GM12878 (cell line): ENCODE results near the gene CFAP57. TPM values are rescaled to one million over a fixed set of nuclear protein-coding genes. Genes with fewer than 3 reads are reported as not detected.

Source experiments
- ATAC-seq: fragments of 200-7000 bp; cut with Tn5 transposase; 3 replicates; pipeline ENCODE4 v1.9.1; 2020; ENCODE audit warnings: mild to moderate bottlenecking, moderate library complexity
- BruUV-seq: library from RNA; stranded (reverse); fragments of 400-500 nt; replicated peaks from 2 replicates; lab custom pipeline; 2021; lab: Mats Ljungman, UMichigan
- CTCF ChIA-PET: fragments of 300-600 bp; sonication (Branson Sonifier 250); formaldehyde crosslinking; extraction: SDS; loops from one replicate; lab custom pipeline; 2021; ENCODE audit warnings: inconsistent platforms; lab: Yijun Ruan, JAX
- POLR2A ChIA-PET: fragments of 350-600 bp; formaldehyde crosslinking; extraction: SDS; loops from one replicate; lab custom pipeline; 2021; ENCODE audit warnings: inconsistent platforms; lab: Charles Lee
- RAD21 ChIA-PET: fragments of 300-600 bp; sonication (Branson Sonifier 250); formaldehyde crosslinking; loops from one replicate; lab custom pipeline; 2023; ENCODE audit warnings: antibody characterized with exemption; ENCODE audit not compliant: unreplicated experiment; lab: Charles Lee
- SMC1A ChIA-PET: fragments of 300-600 bp; sonication (Branson Sonifier 250); formaldehyde crosslinking; loops from one replicate; lab custom pipeline; 2023; ENCODE audit not compliant: unreplicated experiment, uncharacterized antibody; lab: Charles Lee
- DNase-seq: peaks from one replicate; pipeline ENCODE4 v3.0.0-alpha.2; 2011; ENCODE audit warnings: low read depth, low spot score
- FAIRE-seq: peaks from 3 replicates; lab custom pipeline; 2011; peaks lifted over from hg19 to GRCh38; lab: Jason Lieb, UNC
- H2AFZ ChIP-seq: 2 replicates; pipeline ENCODE4 v1.6.0; 2011; ENCODE audit warnings: low read depth, low read length, control low read depth; ENCODE audit not compliant: control insufficient read depth
- H3K27ac ChIP-seq: 2 replicates; pipeline ENCODE4 v1.5.1; 2011; ENCODE audit warnings: control low read depth; ENCODE audit not compliant: control insufficient read depth, insufficient read depth
- H3K27me3 ChIP-seq, 2 experiments: replicated peaks in 1 of 2; 2 replicates each; pipeline versions ENCODE4 v1.6.0 to v1.6.1; 2011; ENCODE audit warnings: low read length in 1 of 2; ENCODE audit not compliant: control insufficient read depth in 2 of 2, insufficient read depth in 2 of 2
- H3K36me3 ChIP-seq, 2 experiments: 2 replicates each; pipeline ENCODE4 v1.5.1; 2011; ENCODE audit warnings: low read length in 1 of 2; ENCODE audit not compliant: control insufficient read depth in 2 of 2, insufficient read depth in 2 of 2
- H3K4me1 ChIP-seq: 2 replicates; pipeline ENCODE4 v1.6.1; 2011; ENCODE audit warnings: mild to moderate bottlenecking, low read length, moderate library complexity, mixed read lengths; ENCODE audit not compliant: control insufficient read depth, insufficient read depth
- H3K4me2 ChIP-seq: 2 replicates; pipeline ENCODE4 v1.6.0; 2011; ENCODE audit warnings: control low read depth; ENCODE audit not compliant: control insufficient read depth, insufficient read depth
- H3K4me3 ChIP-seq: fragments of 200-600 bp; sonication (generic); 2 replicates; pipeline ENCODE4 v1.5.1; 2016
- H3K79me2 ChIP-seq: 2 replicates; pipeline ENCODE4 v1.6.0; 2011; ENCODE audit warnings: low read length; ENCODE audit not compliant: control insufficient read depth, insufficient read depth
- H3K9ac ChIP-seq: 2 replicates; pipeline ENCODE4 v1.8.0; 2011; ENCODE audit warnings: low read length, control low read depth, mixed read lengths; ENCODE audit not compliant: control insufficient read depth, insufficient read depth
- H3K9me3 ChIP-seq: replicated peaks from 3 replicates; pipeline ENCODE4 v1.5.1; 2011; ENCODE audit warnings: mild to moderate bottlenecking, low read length; ENCODE audit not compliant: control insufficient read depth, insufficient read depth
- H4K20me1 ChIP-seq: 2 replicates; pipeline ENCODE4 v1.6.0; 2011; ENCODE audit not compliant: control insufficient read depth, insufficient read depth
- BCL11A ChIP-seq: IDR thresholded peaks from 2 replicates; pipeline ENCODE4 v1.6.1; 2011; ENCODE audit warnings: low read depth, low read length
- CHD1 ChIP-seq: IDR thresholded peaks from 2 replicates; pipeline ENCODE4 v1.6.1; 2012; ENCODE audit warnings: low read depth, low read length, improper control_type of control experiment
- MXI1 ChIP-seq: fragments of 150-350 bp; IDR thresholded peaks from 2 replicates; pipeline ENCODE4 v1.6.1; 2011; ENCODE audit warnings: low read depth, mild to moderate bottlenecking, inconsistent platforms, low read length, improper control_type of control experiment
- MYC ChIP-seq: IDR thresholded peaks from 2 replicates; pipeline ENCODE4 v1.6.1; 2011; ENCODE audit warnings: mild to moderate bottlenecking, low read length, moderate library complexity, inconsistent platforms; ENCODE audit not compliant: insufficient read depth, insufficient replicate concordance, insufficient read length, severe bottlenecking
- NR2F1 ChIP-seq: fragments of 450-650 bp; conservative IDR thresholded peaks from 2 replicates; pipeline ENCODE4 v1.6.1; 2017; ENCODE audit warnings: mild to moderate bottlenecking
- SMC3 ChIP-seq: IDR thresholded peaks from 2 replicates; pipeline ENCODE4 v1.6.1; 2011; ENCODE audit warnings: low read length, improper control_type of control experiment, borderline replicate concordance
- ZZZ3 ChIP-seq: IDR thresholded peaks from 2 replicates; pipeline ENCODE4 v1.6.1; 2011; ENCODE audit warnings: low read depth; ENCODE audit not compliant: control insufficient read depth, insufficient read length
- WGBS: methylation state at CpG from one replicate; pipeline ENCODE4 v1.1.6; 2016; ENCODE audit warnings: low lambda C conversion rate; ENCODE audit not compliant: insufficient replicate concordance, insufficient coverage; ENCODE audit errors: missing lambda C conversion rate; 5-methylcytosine and 5-hydroxymethylcytosine counted together
- in situ Hi-C: fragments of 300-500 bp; cut with MboI; formaldehyde crosslinking; loops from 9 replicates; pipeline ENCODE4 v1.14.3; 2018; ENCODE audit warnings: mixed read lengths
- intact Hi-C: fragments of 100-400 bp; cut with micrococcal nuclease; formaldehyde crosslinking; loops from one replicate; pipeline ENCODE4 v1.14.2; 2022; ENCODE audit not compliant: unreplicated experiment
- polyA plus RNA-seq, 11 experiments: library from polyadenylated mRNA; depleted of rRNA in 4 of 11; unstranded in 6 of 11; stranded (reverse) in 5 of 11; fragments of >200 nt; fragmentation: Nextera tagmentation in 4 of 11; fragmentation: Illumina TruSeq in 1 of 11; extraction: Ambion mirVana in 4 of 11; extraction: Trizol in 1 of 11; gene quantifications; 1 replicate in 1 of 11; 2 replicates in 10 of 11; pipeline versions ENCODE4 v1.2.1 to v1.2.3, GENCODE V29; 2011 to 2016; ENCODE audit warnings: inconsistent platforms in 2 of 11, missing spikeins in 2 of 11, low read depth in 1 of 11
- total RNA-seq, 4 experiments: library from RNA; depleted of rRNA in 3 of 4; stranded (reverse); fragments of >200 nt in 3 of 4; fragmentation: Illumina TruSeq in 1 of 4; extraction: Trizol in 1 of 4; gene quantifications; 2 replicates each; pipeline versions ENCODE4 v1.2.1 to v1.2.3, GENCODE V29; 2013 to 2021
- TF ChIP-seq, protein P1 (sequence below): fragments of 450-650 bp; IDR thresholded peaks from 2 replicates; pipeline ENCODE4 v1.6.1; 2017; ENCODE audit warnings: mild to moderate bottlenecking, moderate library complexity

Gene CFAP57
- total and polyA plus RNA-seq, 10 of the 15 experiments (the other 5 are each of a cell fraction or from before 2014, with no cell fraction given), result 0.45 to 4.8 (median 1.3) TPM

DNA sequence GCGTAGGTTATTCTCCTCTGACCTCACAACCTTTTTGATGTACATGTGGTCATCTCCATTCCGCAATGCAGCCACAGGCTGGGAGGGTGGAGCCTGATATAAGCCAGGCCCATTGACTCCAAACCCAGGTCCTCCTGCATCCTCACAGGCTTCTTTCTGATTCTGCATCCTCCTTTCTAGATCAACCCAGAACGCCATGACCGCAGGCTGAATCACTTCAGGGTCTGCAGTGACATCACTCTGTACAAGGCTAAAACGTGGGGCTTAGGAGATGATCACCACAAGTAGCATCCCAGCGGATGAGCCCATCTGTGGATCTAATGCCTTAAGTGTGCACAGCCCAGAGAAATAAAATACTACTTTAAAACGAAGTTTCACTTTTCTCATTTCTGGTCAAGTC is 16.1 kb upstream of the CFAP57 start:
- Histone ChIP-seq H3K4me2 (no peak overlapping the region), H3K27me3 (no peaks in the 10 kb centered on the region), H3K36me3 (no peaks in the 10 kb centered on the region), H3K4me1 (no peaks in the 10 kb centered on the region; the same call in 1 of the 2 replicates), H3K79me2 (no peaks in the 10 kb centered on the region), H3K27ac (no peak overlapping the region), H4K20me1 (no peaks in the 10 kb centered on the region), H2AFZ (no peak overlapping the region), H3K9me3 (no peaks in the 10 kb centered on the region), H3K9ac (no peak overlapping the region), H3K4me3 (no peak overlapping the region)
- no peak for DNase-seq
- ChIA-PET CTCF (no interaction called here), POLR2A (no interaction called here), SMC1A (no interaction called here), RAD21 (no interaction called here)
- no peak for ATAC-seq
- TF ChIP-seq SMC3 (no peak), BCL11A (no peak), ZZZ3 (no peak), MYC (no peak), MXI1 (no peak), CHD1 (no peak), NR2F1 (no peak)
- TF ChIP-seq, protein P1, sequence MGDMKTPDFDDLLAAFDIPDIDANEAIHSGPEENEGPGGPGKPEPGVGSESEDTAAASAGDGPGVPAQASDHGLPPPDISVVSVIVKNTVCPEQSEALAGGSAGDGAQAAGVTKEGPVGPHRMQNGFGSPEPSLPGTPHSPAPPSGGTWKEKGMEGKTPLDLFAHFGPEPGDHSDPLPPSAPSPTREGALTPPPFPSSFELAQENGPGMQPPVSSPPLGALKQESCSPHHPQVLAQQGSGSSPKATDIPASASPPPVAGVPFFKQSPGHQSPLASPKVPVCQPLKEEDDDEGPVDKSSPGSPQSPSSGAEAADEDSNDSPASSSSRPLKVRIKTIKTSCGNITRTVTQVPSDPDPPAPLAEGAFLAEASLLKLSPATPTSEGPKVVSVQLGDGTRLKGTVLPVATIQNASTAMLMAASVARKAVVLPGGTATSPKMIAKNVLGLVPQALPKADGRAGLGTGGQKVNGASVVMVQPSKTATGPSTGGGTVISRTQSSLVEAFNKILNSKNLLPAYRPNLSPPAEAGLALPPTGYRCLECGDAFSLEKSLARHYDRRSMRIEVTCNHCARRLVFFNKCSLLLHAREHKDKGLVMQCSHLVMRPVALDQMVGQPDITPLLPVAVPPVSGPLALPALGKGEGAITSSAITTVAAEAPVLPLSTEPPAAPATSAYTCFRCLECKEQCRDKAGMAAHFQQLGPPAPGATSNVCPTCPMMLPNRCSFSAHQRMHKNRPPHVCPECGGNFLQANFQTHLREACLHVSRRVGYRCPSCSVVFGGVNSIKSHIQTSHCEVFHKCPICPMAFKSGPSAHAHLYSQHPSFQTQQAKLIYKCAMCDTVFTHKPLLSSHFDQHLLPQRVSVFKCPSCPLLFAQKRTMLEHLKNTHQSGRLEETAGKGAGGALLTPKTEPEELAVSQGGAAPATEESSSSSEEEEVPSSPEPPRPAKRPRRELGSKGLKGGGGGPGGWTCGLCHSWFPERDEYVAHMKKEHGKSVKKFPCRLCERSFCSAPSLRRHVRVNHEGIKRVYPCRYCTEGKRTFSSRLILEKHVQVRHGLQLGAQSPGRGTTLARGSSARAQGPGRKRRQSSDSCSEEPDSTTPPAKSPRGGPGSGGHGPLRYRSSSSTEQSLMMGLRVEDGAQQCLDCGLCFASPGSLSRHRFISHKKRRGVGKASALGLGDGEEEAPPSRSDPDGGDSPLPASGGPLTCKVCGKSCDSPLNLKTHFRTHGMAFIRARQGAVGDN, result no peak
- WGBS, result 52% methylated on average over 7 of the region's 7 CpGs
- BruUV-seq, result no TSS peak
- FAIRE-seq, result no peak
- in situ Hi-C loops (no loop called here), intact Hi-C loops (no loop called here)
